ENCODE results near the gene CDK5RAP2. TPM values are rescaled to one million over a fixed set of nuclear protein-coding genes. Genes with fewer than 3 reads are reported as not detected.

Gene CDK5RAP2
- total RNA-seq, 6 experiments from 2014 or later, result 25.9 to 61.6 (median 34.7) TPM

- ATAC-seq (no peak), DNase-seq (no peak)
- WGBS (ENCODE audit: insufficient coverage, low coverage, low lambda C conversion rate, missing lambda C conversion rate), result 73% methylated on average over 1 of the region's 1 CpG
- intact Hi-C loops (cut with DNase I), result no loop called here
- H3K27me3 ChIP-seq, result no peaks in the 10 kb centered on the region
- peaks cover 0 to 2% (median 0%) of the 10 kb centered on the region in 4 donors for H3K36me3 ChIP-seq
- peaks cover 0 to 12% (median 0%) of the 10 kb centered on the region in 4 donors for H3K4me1 ChIP-seq
- TF ChIP-seq CTCF (IDR thresholded peaks at IDR 0.05) (no peak), POLR2A (IDR thresholded peaks at IDR 0.05) (no peak)
- no peak overlapping the region for H3K27ac ChIP-seq
- H3K9me3 ChIP-seq, result no peaks in the 10 kb centered on the region
- H3K4me3 ChIP-seq, result no peak overlapping the region
These were observed 18.3 kb downstream of the CDK5RAP2 start for GRCh38 chr9:120561709-120562108.

- no peak for ATAC-seq
- Histone ChIP-seq H3K9me3 (no peaks in the 10 kb centered on the region), H3K4me1 (peaks cover 0 to 12% (median 0%) of the 10 kb centered on the region in 4 donors), H3K36me3 (no peaks in the 10 kb centered on the region), H3K27ac (no peak overlapping the region), H3K4me3 (no peak overlapping the region), H3K27me3 (no peaks in the 10 kb centered on the region)
- TF ChIP-seq CTCF (IDR thresholded peaks at IDR 0.05) (no peak), POLR2A (IDR thresholded peaks at IDR 0.05) (no peak)
- intact Hi-C loops (cut with DNase I), result no loop called here
- no peak for DNase-seq
- WGBS (ENCODE audit: insufficient coverage, low coverage, low lambda C conversion rate, missing lambda C conversion rate), result 100% methylated on average over 1 of the region's 1 CpG
These were observed 20.4 kb downstream of the CDK5RAP2 start for GRCh38 chr9:120559546-120559945.

GRCh38 chr9:120558454-120558853 is 21.5 kb downstream of the CDK5RAP2 start:
- Histone ChIP-seq H3K27me3 (no peaks in the 10 kb centered on the region), H3K9me3 (no peaks in the 10 kb centered on the region), H3K36me3 (no peaks in the 10 kb centered on the region), H3K27ac (no peak overlapping the region), H3K4me1 (peaks cover 0 to 12% (median 0%) of the 10 kb centered on the region in 4 donors), H3K4me3 (no peak overlapping the region)
- DNase-seq (no peak), ATAC-seq (no peak)
- WGBS (ENCODE audit: insufficient coverage, low coverage, low lambda C conversion rate, missing lambda C conversion rate), result 96% methylated on average over 3 of the region's 3 CpGs
- no peak for TF ChIP-seq CTCF (IDR thresholded peaks at IDR 0.05)
- intact Hi-C loops (cut with DNase I), result no loop called here

GRCh38 chr9:120557205-120557604 is 22.8 kb downstream of the CDK5RAP2 start:
- H3K27ac ChIP-seq, result no peak overlapping the region
- H3K9me3 ChIP-seq, result no peaks in the 10 kb centered on the region
- peak in 1 of 3 donors; percentile 54 for DNase-seq
- intact Hi-C loops (cut with DNase I), result no loop called here
- WGBS (ENCODE audit: insufficient coverage, low coverage, low lambda C conversion rate, missing lambda C conversion rate), result 42% methylated on average over 1 of the region's 2 CpGs
- TF ChIP-seq POLR2A (IDR thresholded peaks at IDR 0.05), result no peak
- no peak for TF ChIP-seq CTCF (IDR thresholded peaks at IDR 0.05)
- H3K27me3 ChIP-seq, result no peaks in the 10 kb centered on the region
- peak; percentile 70 to 91 (median 84) for ATAC-seq
- H3K4me1 ChIP-seq, result peaks cover 0 to 12% (median 0%) of the 10 kb centered on the region in 4 donors
- H3K4me3 ChIP-seq, result no peak overlapping the region
- H3K36me3 ChIP-seq, result no peaks in the 10 kb centered on the region

- Histone ChIP-seq H3K4me3 (no peak overlapping the region), H3K27me3 (no peaks in the 10 kb centered on the region), H3K36me3 (no peaks in the 10 kb centered on the region), H3K4me1 (peaks cover 0 to 12% (median 0%) of the 10 kb centered on the region in 4 donors), H3K27ac (no peak overlapping the region), H3K9me3 (no peaks in the 10 kb centered on the region)
- DNase-seq (no peak), ATAC-seq (no peak)
- intact Hi-C loops (cut with DNase I), result no loop called here
- whole genome bisulfite sequencing (ENCODE audit: insufficient coverage, low coverage, low lambda C conversion rate, missing lambda C conversion rate), result 78% methylated on average over 3 of the region's 3 CpGs
- no peak for TF ChIP-seq CTCF (IDR thresholded peaks at IDR 0.05)
- no peak for TF ChIP-seq POLR2A (IDR thresholded peaks at IDR 0.05)
These were observed 23.2 kb downstream of the CDK5RAP2 start for GRCh38 chr9:120556775-120557174.
